ENCODE data around the gene ZBTB46. TPM values are rescaled to one million over a fixed set of nuclear protein-coding genes. Genes with fewer than 3 reads are reported as not detected.

Gene ZBTB46
- total RNA-seq, 1 donor from 2014 or later = 3.5 TPM

GRCh38 chr20:63706852-63707557, 124.1 kb downstream of the ZBTB46 start:
- DNase-seq (ENCODE audit: low read depth) = peak; percentile 50

DNA sequence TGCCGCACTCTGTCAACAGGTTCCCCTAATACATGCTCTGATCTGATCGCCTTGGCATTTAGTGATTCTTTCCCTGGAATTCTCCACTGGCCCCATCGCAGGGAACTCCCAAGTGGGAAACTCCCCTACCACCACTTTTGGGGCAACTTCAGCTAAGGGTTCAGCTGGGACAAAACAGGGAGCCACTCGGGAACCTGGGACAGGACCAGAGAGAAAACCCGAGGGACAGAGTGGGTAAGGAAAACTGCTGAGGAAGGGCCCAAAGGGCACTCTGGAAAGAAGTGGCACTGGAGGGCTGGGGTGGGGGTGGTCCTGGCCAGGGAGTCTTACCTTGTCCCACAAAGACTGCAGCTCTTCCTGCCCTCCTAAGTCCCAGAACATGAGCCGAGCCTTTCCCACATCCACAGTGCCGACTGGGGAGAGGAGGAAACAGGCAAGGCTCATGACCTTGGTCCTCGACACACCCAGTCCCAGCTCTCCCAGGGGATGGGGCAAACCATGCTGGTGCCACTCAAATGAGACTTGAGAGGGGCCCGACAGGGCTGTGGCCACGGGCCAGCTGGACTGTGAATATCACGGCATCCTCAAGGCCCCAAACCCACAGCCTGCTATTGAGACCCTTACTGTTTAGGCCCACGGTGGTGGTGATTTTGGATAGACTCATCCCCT, 124.9 kb downstream of the ZBTB46 start:
- DNase-seq (ENCODE audit: low read depth) = no peak

DNA sequence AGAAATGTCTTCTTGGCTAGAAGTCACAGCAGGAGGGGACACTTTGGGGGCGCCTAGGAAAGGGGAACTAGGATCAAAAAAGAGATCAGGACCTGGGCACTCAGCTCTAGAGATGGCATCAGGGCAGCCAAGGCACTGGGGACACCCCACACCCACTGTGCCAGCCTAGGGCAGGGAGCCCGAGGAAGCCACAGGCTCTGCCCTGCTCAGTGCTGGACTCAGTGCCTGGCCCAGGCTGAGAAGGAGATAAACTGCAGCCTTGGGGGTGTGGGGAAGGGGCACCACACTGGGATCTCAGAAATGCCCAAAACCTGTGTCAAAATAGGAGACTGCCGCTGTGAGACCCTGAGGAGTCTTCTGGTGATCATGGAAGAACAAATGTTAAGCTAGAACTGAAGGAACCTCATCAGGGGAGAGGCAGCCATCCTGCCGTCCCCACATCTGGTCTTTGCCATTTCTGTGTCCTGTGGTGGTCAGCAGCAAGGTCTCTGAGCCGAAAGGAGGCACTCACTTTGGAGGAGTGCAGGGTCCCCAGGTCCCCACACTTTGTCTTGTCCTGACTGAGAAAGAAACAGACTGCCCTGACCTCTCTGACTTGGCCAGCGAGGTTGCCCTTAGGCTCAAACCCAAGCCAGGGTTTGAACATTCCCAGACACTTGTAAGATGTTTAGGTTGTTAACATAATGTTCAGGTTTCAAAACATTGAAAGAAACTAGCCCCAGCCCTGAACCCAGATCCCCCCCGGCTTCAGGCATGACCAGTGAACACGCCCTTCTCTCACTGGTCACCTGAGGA, 125.6 kb downstream of the ZBTB46 start:
- no peak for DNase-seq (ENCODE audit: low read depth)

- DNase-seq (ENCODE audit: low read depth) = no peak
These were observed 126.3 kb downstream of the ZBTB46 start for GRCh38 chr20:63704749-63705117.

DNA sequence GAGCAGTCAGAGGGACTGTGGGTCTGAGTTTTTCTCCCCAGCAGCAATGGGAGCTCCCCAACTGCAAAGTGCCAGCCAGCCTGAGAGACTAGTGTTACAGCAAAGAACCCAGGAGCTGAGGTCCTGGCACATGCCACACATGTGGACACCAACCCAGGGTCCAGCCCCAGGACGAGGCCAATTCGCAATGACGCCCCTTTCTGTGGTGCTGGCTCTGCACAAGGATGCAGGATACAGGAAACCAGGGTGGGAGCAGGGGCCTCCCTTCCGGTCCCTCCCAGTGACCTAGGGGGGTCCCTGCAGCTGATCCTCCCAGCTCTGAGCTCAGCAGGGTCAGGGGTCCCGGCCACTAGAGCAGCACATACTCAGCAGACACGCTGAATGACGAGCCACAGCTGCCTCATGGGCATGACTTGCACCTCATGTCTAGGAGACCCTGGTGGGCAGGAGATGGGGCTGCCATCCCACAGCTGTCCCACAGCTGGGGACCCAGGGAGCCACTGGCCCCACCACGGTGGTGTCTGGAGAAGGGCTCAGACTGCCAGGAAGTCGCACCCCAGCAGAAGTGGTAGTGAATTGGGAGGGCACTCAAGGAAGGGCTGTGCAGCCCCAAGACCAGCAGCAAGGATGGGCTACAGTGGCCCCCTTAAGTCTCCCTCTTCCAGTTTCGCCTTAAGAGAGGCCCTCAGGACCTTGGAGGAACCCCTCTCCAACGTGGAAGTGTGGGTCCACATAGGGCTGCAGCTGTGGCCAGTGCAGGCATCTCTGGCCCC, 126.9 kb downstream of the ZBTB46 start:
- DNase-seq (ENCODE audit: low read depth) = no peak

DNA sequence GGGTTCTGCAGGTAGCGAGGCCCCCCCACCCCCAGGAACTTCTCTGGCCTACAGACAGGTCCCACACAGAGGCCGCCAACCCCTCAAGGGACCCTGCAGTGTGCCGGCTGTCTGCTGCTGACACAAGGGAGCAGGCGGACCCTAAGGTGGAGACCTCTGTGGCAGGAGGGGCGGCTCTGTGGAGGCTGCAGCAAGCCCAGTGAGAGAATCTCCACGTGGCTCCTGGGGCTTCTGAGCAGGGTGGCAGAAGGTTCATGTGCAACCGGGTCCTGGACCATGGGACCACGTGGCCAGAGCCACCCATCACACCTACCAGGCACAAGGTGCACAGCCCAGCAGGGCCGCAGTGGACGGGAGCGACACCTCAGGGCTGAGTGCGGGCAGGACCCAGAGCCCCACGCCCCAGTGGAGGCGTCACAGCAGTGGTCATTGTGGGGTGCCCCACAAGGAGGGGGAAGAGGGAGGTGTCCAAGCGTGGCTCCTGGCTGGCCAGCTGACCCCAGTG, 127.5 kb downstream of the ZBTB46 start:
- no peak for DNase-seq (ENCODE audit: low read depth)

DNA sequence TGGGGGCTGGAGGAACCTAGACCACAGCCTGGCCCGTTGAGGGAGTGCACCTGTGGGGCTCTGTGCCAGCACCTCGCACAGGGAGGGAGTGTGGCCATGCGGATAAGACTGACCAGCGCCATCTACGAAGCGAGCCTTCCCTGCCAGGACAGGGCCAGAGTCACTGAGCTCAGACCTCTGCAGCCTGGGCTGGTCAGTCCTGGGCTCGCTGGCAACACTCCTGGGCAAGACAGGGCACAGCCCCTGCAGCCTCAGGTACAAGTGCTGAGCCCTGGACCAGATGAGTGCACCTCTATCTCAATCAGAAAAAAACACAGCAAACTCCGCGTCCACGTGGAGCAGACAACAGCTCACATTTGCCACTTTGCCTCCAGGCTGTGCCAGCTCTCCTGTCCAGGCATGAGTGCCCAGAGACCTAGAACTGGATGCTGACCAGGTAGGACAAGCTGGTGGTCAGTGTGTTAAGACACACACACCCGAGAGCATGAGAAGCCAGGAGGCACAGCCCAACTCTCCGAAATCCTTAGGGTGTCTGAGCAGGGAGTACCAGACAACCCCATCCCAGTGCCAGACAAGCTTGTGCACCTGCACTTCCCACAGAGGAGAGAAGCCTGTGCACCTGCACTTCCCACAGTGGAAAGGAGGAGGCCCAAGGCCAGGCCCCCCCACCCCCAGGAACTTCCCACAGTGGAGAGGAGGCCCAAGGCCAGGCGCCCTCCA, 128.2 kb downstream of the ZBTB46 start:
- DNase-seq (ENCODE audit: low read depth) = no peak

DNA sequence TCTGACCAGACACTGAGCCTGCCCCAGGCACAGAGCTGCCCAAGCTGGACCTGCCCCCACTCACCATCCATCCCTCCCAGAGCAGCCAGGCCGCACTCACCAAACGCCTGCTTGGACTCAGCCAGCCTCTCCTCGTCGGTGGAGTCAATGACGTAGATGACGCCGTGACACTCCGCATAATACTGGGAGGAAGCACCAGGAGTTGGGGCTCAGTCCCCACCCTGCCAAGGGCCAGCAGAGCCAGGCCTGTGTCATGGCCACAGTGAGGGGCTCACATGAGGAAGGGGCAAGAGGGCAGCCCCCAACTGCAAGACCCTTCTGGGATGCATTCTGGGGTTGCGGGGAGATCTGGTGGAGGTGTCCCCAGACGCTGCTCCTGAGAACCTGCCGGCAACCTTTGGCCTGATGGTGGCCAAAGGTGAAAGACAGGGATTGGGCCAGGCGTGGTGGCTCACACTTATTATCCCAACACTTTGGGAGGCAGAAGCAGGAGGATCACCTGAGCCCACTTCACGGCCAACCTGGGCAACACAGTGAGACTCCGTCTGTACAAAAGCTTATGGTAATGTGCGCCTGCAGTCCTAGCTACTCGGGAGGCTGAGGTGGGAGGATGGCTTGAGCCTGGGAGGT, 128.9 kb downstream of the ZBTB46 start:
- no peak for DNase-seq (ENCODE audit: low read depth)

- no peak for DNase-seq (ENCODE audit: low read depth)
These were observed 129.6 kb downstream of the ZBTB46 start for GRCh38 chr20:63701329-63702035.

GRCh38 chr20:63701051-63701328, 130.1 kb downstream of the ZBTB46 start:
- no peak for DNase-seq (ENCODE audit: low read depth)

- no peak for DNase-seq (ENCODE audit: low read depth)
These were observed 130.6 kb downstream of the ZBTB46 start for GRCh38 chr20:63700199-63701050.

DNA sequence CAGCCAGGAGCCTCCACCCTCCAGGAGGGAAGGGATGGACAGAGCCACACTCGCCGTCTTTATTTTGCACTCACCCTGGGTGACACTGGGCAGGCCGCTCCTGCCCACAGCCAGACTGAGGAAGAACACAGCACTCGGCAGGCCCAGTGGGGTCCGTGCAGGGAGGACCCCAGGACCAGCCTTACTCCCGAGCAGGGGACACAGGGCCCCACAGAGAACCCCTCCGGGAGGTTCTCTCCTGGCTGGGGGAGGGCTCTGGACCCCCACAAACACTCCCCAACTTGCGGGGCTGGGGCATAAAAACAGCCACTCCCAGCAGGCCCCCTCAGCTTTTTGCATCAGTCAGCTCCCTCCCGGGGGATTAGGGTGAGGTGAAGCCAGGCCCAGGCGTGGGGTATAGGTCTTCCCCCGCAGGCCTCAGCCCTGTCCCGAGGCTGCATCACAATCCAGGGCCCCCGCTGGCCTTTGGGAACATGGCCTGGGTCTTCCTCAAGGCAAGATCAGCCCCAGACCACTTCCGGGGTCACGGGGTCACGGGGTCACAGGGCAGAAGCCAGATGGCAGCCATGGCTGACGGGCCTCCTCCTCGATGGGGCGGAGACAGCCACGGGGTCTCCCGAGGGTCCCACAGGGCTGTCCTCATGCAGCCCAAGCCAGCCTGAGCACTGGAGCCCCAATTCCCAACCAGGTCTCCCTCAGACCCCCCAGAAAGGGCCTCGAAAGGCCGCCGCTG, 131.4 kb downstream of the ZBTB46 start:
- no peak for DNase-seq (ENCODE audit: low read depth)

DNA sequence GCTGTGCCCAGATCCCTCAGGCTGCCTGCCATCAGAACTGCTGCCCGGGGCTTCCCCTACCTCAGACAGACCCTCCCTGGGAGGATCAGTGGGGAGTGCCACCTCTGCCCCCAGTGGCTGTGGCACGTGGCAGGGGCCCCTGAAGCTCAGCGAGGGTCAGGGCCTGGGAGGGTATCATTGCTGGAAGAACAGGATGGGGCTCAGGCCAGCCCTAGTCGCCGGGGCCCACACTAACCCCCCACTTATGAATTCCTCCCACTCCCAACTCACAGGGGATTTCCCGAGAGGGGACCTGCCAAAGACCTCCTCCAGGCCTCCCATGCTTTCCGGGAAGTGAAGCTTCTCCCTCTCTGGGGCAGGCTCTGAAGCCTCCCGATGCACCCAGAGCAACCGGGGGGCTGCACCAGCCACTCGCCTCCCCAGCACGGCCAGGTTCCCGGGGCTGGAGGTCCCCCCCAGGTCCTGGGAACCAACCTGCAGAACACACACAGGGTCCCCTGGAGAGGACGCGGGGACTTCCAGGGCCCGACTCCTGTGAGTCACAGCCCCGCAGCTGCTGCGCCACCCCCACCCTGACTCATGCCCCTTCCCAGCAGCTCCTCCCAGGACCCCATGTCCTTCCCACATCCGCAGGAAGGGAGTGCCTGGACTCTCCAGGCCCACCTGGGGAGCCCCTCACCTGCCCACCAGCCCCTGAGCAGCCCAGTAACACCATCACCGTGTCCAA, 132.2 kb downstream of the ZBTB46 start:
- DNase-seq (ENCODE audit: low read depth) = peak; percentile 88

DNA sequence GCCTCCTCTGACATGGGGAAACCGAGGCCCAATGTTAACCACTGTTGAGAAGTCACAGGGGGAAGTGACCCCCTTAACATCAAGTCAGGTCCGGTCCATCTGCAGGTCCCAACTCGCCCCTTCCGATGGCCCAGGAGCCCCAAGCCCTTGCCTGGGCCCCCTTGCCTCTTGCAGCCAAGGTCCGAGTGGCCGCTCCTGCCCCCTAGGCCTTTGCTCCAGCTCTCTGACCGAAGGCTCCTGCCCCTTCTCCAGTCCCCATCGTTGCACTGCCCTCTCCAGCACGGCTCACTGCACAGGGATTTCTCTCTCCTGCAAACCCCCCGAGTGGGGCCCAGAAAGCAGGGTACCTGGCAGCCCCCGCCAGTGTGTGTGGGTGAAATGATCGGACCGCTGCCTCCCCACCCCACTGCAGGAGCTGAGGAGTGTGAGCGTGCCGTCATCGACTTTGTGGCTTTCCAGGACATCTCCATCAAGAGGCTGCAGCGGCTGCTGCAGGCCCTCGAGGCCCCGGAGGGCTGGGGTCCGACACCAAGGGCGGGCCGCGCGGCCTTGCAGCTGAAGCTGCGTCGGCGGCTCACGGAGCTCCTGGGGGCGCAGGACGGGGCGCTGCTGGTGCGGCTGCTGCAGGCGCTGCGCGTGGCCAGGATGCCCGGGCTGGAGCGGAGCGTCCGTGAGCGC, 133.1 kb downstream of the ZBTB46 start:
- no peak for DNase-seq (ENCODE audit: low read depth)

DNA sequence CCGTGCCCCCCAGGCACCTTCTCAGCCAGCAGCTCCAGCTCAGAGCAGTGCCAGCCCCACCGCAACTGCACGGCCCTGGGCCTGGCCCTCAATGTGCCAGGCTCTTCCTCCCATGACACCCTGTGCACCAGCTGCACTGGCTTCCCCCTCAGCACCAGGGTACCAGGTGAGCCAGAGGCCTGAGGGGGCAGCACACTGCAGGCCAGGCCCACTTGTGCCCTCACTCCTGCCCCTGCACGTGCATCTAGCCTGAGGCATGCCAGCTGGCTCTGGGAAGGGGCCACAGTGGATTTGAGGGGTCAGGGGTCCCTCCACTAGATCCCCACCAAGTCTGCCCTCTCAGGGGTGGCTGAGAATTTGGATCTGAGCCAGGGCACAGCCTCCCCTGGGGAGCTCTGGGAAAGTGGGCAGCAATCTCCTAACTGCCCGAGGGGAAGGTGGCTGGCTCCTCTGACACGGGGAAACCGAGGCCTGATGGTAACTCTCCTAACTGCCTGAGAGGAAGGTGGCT, 133.7 kb downstream of the ZBTB46 start:
- DNase-seq (ENCODE audit: low read depth) = no peak

- DNase-seq (ENCODE audit: low read depth) = no peak
These were observed 134.3 kb downstream of the ZBTB46 start, which contains the start of gene TNFRSF6B for GRCh38 chr20:63696628-63697356. TNFRSF6B (plus strand) TSS chr20:63696652; CDS start chr20:63696768, 116 bp downstream.

Measured in renal cortical epithelial cell (primary cell).